Adrenal gland (tissue), 12 donors: ENCODE results near the gene ARHGAP10. TPM values are rescaled to one million over a fixed set of nuclear protein-coding genes. Genes with fewer than 3 reads are reported as not detected.
A peak's percentile ranks its signal among the peaks of the same experiment; 100 is the strongest.

Source experiments
- DNase-seq, 7 donors: peaks; one replicate each; pipeline ENCODE4 v3.0.0-alpha.2; 2019 to 2020
- H3K27ac ChIP-seq, 5 donors: fragments of 200-600 bp; sonication (generic) in 4 of 5; 1 replicate in 3 of 5; 2 replicates in 2 of 5; pipeline versions ENCODE4 v1.5.1 to v1.8.0; 2016 to 2020; ENCODE audit warnings: mild to moderate bottlenecking in 1 of 5
- H3K27me3 ChIP-seq: fragments of 200-600 bp; 2 replicates; pipeline ENCODE4 v1.8.0; 2021
- H3K36me3 ChIP-seq, 2 donors: fragments of 200-600 bp; replicated peaks in 1 of 2; 1 replicate in 1 of 2; 2 replicates in 1 of 2; pipeline versions ENCODE4 v1.5.1 to v1.8.0; 2018 to 2022
- H3K4me1 ChIP-seq, 2 donors: fragments of 200-600 bp; replicated peaks in 1 of 2; 1 replicate in 1 of 2; 2 replicates in 1 of 2; pipeline versions ENCODE4 v1.5.1 to v1.8.0; 2018 to 2021
- H3K4me3 ChIP-seq, 4 donors: fragments of 200-600 bp; sonication (generic) in 3 of 4; one replicate each; pipeline ENCODE4 v1.5.1; 2016 to 2018
- H3K9me3 ChIP-seq, 3 donors: fragments of 200-600 bp; sonication (generic) in 1 of 3; replicated peaks in 1 of 3; 1 replicate in 2 of 3; 2 replicates in 1 of 3; pipeline versions ENCODE4 v1.5.1 to v1.8.0; 2016 to 2021
- POLR2A ChIP-seq, 2 donors: fragments of 450-650 bp; IDR thresholded peaks; one replicate each; pipeline ENCODE4 v1.6.1; 2017; ENCODE audit warnings: antibody characterized with exemption in 2 of 2, mild to moderate bottlenecking in 2 of 2, moderate library complexity in 1 of 2
- WGBS, 4 donors: extraction: QIAGEN DNeasy Blood & Tissue Kit in 2 of 4; methylation state at CpG; one replicate each; pipeline versions ENCODE4 v1.1.5 to v1.1.7; 2013 to 2017; 5-methylcytosine and 5-hydroxymethylcytosine counted together
- intact Hi-C, 2 donors: fragments of 100-400 bp; cut with DNase I; formaldehyde crosslinking; loops; one replicate each; pipeline versions ENCODE4 v1.14.1 to v1.15.0; 2022 to 2023
- polyA plus RNA-seq, 3 donors: library from polyadenylated mRNA; stranded (reverse); fragments of 200-250 nt in 2 of 3; fragments of 350-450 nt in 1 of 3; fragmentation: Illumina TruSeq in 1 of 3; extraction: RNeasy Lipid Tissue Mini Kit (QIAGEN cat#74804) in 1 of 3; gene quantifications; one replicate each; pipeline ENCODE4 v1.2.3, GENCODE V29; 2013 to 2014
- total RNA-seq, 9 donors: library from RNA; depleted of rRNA in 4 of 9; stranded (reverse); fragments of >200 nt in 4 of 9; fragments of 120-200 nt in 1 of 9; fragmentation: NEBNext Ultra II Directional in 1 of 9; extraction: Animal tissue kit (Norgen Biotek cat#: 25700) in 1 of 9; gene quantifications; one replicate each; pipeline versions ENCODE4 v1.1.0 to v1.2.4, GENCODE V29; 2013 to 2023
- TF ChIP-seq, protein P1 (sequence below), 6 experiments: fragments of 450-650 bp in 4 of 6; fragments of 200-600 bp in 2 of 6; sonication (generic) in 1 of 6; IDR thresholded peaks; 1 replicate in 5 of 6; 2 replicates in 1 of 6; pipeline versions ENCODE4 v1.5.1 to v1.8.0; 2016 to 2021; ENCODE audit warnings: antibody characterized with exemption in 6 of 6, mild to moderate bottlenecking in 2 of 6, moderate library complexity in 1 of 6
- donor health status: healthy with polysubstance abuse.
- donor health status: Bipolar disorder and iron deficiency.
- donor health status: DM: yes; HTN: yes; CAD: no.
- donor health status: DM: no; HTN: no; CAD: no.
- donor health status: DM: no; HTN: no; CAD: no.
- donor health status: DM: yes; HTN: yes; CAD: no.

The ARHGAP10 gene
- total and polyA plus RNA-seq, 12 donors, result 7.0 to 40.8 (median 22.1) TPM

DNA sequence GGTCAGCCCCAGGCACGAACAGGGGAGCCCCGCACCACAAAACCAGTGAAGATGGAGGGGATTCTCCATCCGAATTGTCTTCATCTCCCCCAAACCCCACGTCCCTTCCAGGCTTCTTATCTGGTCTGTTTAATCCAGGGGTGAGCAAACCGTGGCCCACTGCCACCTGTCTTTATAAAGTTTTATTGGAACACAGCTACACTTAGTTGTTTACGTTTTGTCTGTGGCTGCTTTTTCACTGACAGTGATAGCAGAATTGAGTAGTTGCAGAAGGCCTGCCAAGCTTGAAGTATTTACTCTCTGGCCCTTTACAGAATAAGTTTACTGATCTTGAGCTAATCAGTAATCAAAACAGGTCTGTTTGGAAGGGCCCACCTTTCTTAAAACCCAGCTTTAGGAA is 324.0 kb downstream of the ARHGAP10 start:
- peaks cover 0 to 5% of the 10 kb centered on the region in 2 donors for H3K4me1 ChIP-seq
- WGBS, 4 donors, result 86 to 98% (median 92%) methylated on average over 5 to 6 of the region's 6 CpGs

GRCh38 chr4:148056879-148057278 is 325.0 kb downstream of the ARHGAP10 start:
- H3K4me1 ChIP-seq, result peaks cover 0 to 5% of the 10 kb centered on the region in 2 donors
- H3K9me3 ChIP-seq, result no peaks in the 10 kb centered on the region
- peak; percentile 38 to 81 (median 60) for DNase-seq
- H3K27me3 ChIP-seq, result no peaks in the 10 kb centered on the region
- no peaks in the 10 kb centered on the region for H3K36me3 ChIP-seq
- TF ChIP-seq POLR2A (IDR thresholded peaks at IDR 0.05), result no peak
- TF ChIP-seq, protein P1, sequence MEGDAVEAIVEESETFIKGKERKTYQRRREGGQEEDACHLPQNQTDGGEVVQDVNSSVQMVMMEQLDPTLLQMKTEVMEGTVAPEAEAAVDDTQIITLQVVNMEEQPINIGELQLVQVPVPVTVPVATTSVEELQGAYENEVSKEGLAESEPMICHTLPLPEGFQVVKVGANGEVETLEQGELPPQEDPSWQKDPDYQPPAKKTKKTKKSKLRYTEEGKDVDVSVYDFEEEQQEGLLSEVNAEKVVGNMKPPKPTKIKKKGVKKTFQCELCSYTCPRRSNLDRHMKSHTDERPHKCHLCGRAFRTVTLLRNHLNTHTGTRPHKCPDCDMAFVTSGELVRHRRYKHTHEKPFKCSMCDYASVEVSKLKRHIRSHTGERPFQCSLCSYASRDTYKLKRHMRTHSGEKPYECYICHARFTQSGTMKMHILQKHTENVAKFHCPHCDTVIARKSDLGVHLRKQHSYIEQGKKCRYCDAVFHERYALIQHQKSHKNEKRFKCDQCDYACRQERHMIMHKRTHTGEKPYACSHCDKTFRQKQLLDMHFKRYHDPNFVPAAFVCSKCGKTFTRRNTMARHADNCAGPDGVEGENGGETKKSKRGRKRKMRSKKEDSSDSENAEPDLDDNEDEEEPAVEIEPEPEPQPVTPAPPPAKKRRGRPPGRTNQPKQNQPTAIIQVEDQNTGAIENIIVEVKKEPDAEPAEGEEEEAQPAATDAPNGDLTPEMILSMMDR (IDR thresholded peaks at IDR 0.05), result peak in 1 of 6 experiments; percentile 10
- H3K4me3 ChIP-seq, result no peak overlapping the region
- H3K27ac ChIP-seq, result no peak overlapping the region
- WGBS, 4 donors, result 60 to 68% (median 65%) methylated on average over 6 of the region's 6 CpGs
- intact Hi-C loops, result no loop called here

More for the DNA sequence above, 324.0 kb downstream of the ARHGAP10 start:
- Histone ChIP-seq H3K36me3 (no peaks in the 10 kb centered on the region), H3K4me3 (no peak overlapping the region), H3K27me3 (no peaks in the 10 kb centered on the region), H3K27ac (no peak overlapping the region), H3K9me3 (no peaks in the 10 kb centered on the region)
- intact Hi-C loops, result no loop called here
- DNase-seq, result no peak
- no peak for TF ChIP-seq POLR2A (IDR thresholded peaks at IDR 0.05)
- TF ChIP-seq, protein P1 (IDR thresholded peaks at IDR 0.05), result no peak

DNA sequence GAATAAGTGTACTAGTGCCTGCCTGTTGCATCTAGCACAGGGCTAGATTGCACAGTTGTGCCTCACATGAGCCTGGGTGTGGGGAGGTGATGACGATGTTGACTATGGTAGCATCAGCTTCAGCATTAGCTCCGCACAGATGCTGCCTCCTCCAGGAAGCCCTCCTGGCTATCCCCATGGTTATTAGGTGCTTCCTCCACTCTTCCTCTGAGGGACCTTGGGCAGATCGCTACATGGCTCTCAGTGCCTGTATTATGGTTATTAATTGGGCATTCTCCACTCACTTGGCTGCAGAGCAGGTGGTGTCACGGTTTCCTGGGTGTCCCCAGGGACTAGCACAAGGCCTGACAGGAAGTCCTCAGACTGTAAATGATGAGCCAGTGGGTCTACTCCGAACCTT is 325.6 kb downstream of the ARHGAP10 start:
- H3K4me3 ChIP-seq, result no peak overlapping the region
- DNase-seq, result no peak
- intact Hi-C loops, result no loop called here
- H3K4me1 ChIP-seq, result peaks cover 0 to 5% of the 10 kb centered on the region in 2 donors
- H3K36me3 ChIP-seq, result no peaks in the 10 kb centered on the region
- H3K27me3 ChIP-seq, result no peaks in the 10 kb centered on the region
- H3K9me3 ChIP-seq, result no peaks in the 10 kb centered on the region
- TF ChIP-seq POLR2A (IDR thresholded peaks at IDR 0.05), result no peak
- TF ChIP-seq, protein P1 (IDR thresholded peaks at IDR 0.05), result no peak
- 90 to 96% (median 95%) methylated on average over 3 to 5 of the region's 5 CpGs for WGBS, 4 donors
- no peak overlapping the region for H3K27ac ChIP-seq

GRCh38 chr4:148057984-148058859 is 326.3 kb downstream of the ARHGAP10 start:
- no peaks in the 10 kb centered on the region for H3K27me3 ChIP-seq
- no peak overlapping the region for H3K4me3 ChIP-seq
- no peak for TF ChIP-seq POLR2A (IDR thresholded peaks at IDR 0.05)
- TF ChIP-seq, protein P1 (IDR thresholded peaks at IDR 0.05), result no peak
- no peaks in the 10 kb centered on the region for H3K9me3 ChIP-seq
- intact Hi-C loops, result no loop called here
- H3K36me3 ChIP-seq, result peaks cover 0 to under 1% of the 10 kb centered on the region in 2 donors
- 92 to 96% (median 93%) methylated on average over 14 of the region's 14 CpGs for WGBS, 4 donors
- H3K27ac ChIP-seq, result no peak overlapping the region
- no peak for DNase-seq
- H3K4me1 ChIP-seq, result peaks cover 0 to 5% of the 10 kb centered on the region in 2 donors
